PFSK-1 (cell line): ENCODE results near the gene ZNF138.

Experiments used
- POLR2AphosphoS5 ChIP-seq: IDR thresholded peaks from 2 replicates; pipeline ENCODE4 v1.6.1; 2012; ENCODE audit warnings: low read depth, mild to moderate bottlenecking, control low read depth, low read length, moderate library complexity
- REST ChIP-seq, 2 experiments: IDR thresholded peaks; 2 replicates each; pipeline versions ENCODE4 v1.6.1 to v1.8.0; 2011 to 2012; ENCODE audit warnings: low read depth in 2 of 2, low read length in 2 of 2, control low read depth in 1 of 2, inconsistent platforms in 1 of 2, mild to moderate bottlenecking in 1 of 2, moderate library complexity in 1 of 2; ENCODE audit not compliant: insufficient read depth in 1 of 2
- SIN3A ChIP-seq: IDR thresholded peaks from 2 replicates; pipeline ENCODE4 v1.6.1; 2012; ENCODE audit warnings: mild to moderate bottlenecking, low read length, moderate library complexity, borderline replicate concordance; ENCODE audit not compliant: insufficient read depth

GRCh38 chr7:64863021-64863420, 68.8 kb downstream of the ZNF138 start:
- no peak for TF ChIP-seq POLR2AphosphoS5
- TF ChIP-seq REST (IDR thresholded peaks at IDR 0.05; ENCODE audit: insufficient read depth in 1 of 2, low read depth in 2 of 2, low read length in 2 of 2) = no peak
- no peak for TF ChIP-seq SIN3A
